ENCODE measurements around the gene STYXL2. TPM values are rescaled to one million over a fixed set of nuclear protein-coding genes. Genes with fewer than 3 reads are reported as not detected.

STYXL2 gene
- total RNA-seq, 1 donor from 2014 or later: not detected

DNA sequence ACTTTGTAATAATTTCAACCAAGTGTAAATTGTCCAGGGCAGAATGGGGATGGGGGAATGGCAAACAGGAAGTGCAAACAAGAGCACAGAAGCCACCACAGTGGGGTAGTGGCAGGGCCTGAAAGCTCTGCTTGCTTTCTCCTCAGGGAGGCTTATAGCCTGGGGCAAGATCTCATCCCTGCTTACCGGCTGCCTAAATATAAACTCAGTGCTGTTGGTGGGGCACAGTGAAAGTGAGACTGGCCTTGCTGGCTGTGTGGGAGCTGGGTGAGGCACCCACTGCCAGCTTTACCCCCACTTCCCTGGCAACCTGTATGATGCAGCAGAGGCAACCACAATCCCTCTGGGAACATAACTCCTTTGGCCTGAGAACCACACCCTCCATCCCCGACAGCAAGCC, 15.2 kb downstream of the STYXL2 start:
- no peak overlapping the region for H3K27ac Mint-ChIP-seq

DNA sequence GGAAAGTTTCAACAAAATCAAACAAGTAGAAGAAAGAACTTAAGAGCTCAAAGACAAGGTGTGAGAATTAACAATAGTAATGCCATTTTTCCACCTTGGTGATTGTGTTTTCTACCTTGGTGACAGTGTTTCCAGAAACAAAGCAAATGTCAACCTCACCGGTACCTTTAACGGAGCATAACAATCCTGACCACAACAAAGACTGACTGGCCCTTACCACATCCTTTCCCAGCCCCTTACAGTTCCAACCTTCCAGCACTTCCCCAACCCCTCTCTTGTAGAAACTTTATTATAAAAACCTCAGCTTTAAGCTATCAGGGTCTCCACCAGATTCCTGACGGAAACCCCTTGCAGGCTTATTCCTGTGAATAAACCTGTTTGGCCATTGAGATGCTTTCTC, 16.7 kb downstream of the STYXL2 start:
- no peak overlapping the region for H3K4me3 Mint-ChIP-seq
- DNase-seq (ENCODE audit: extremely low spot score, unreplicated experiment): no peak
- TF ChIP-seq, protein P1, sequence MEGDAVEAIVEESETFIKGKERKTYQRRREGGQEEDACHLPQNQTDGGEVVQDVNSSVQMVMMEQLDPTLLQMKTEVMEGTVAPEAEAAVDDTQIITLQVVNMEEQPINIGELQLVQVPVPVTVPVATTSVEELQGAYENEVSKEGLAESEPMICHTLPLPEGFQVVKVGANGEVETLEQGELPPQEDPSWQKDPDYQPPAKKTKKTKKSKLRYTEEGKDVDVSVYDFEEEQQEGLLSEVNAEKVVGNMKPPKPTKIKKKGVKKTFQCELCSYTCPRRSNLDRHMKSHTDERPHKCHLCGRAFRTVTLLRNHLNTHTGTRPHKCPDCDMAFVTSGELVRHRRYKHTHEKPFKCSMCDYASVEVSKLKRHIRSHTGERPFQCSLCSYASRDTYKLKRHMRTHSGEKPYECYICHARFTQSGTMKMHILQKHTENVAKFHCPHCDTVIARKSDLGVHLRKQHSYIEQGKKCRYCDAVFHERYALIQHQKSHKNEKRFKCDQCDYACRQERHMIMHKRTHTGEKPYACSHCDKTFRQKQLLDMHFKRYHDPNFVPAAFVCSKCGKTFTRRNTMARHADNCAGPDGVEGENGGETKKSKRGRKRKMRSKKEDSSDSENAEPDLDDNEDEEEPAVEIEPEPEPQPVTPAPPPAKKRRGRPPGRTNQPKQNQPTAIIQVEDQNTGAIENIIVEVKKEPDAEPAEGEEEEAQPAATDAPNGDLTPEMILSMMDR (conservative IDR thresholded peaks at IDR 0.05): no peak
- H3K27me3 Mint-ChIP-seq: peaks cover 20% of the 10 kb centered on the region
- no peaks in the 10 kb centered on the region for H3K36me3 Mint-ChIP-seq
- H3K4me1 Mint-ChIP-seq (ENCODE audit: unreplicated experiment): peaks cover 15% of the 10 kb centered on the region
- H3K9me3 Mint-ChIP-seq: peaks cover 5% of the 10 kb centered on the region
- no peak overlapping the region for H3K27ac Mint-ChIP-seq

More for the DNA sequence above, 15.2 kb downstream of the STYXL2 start:
- TF ChIP-seq, protein P1 (conservative IDR thresholded peaks at IDR 0.05): no peak
- no peak for DNase-seq (ENCODE audit: extremely low spot score, unreplicated experiment)
- peaks cover 5% of the 10 kb centered on the region for H3K9me3 Mint-ChIP-seq
- no peak overlapping the region for H3K4me3 Mint-ChIP-seq
- peaks cover 6% of the 10 kb centered on the region for H3K27me3 Mint-ChIP-seq
- H3K36me3 Mint-ChIP-seq: no peaks in the 10 kb centered on the region
- H3K4me1 Mint-ChIP-seq (ENCODE audit: unreplicated experiment): peaks cover 23% of the 10 kb centered on the region

DNA sequence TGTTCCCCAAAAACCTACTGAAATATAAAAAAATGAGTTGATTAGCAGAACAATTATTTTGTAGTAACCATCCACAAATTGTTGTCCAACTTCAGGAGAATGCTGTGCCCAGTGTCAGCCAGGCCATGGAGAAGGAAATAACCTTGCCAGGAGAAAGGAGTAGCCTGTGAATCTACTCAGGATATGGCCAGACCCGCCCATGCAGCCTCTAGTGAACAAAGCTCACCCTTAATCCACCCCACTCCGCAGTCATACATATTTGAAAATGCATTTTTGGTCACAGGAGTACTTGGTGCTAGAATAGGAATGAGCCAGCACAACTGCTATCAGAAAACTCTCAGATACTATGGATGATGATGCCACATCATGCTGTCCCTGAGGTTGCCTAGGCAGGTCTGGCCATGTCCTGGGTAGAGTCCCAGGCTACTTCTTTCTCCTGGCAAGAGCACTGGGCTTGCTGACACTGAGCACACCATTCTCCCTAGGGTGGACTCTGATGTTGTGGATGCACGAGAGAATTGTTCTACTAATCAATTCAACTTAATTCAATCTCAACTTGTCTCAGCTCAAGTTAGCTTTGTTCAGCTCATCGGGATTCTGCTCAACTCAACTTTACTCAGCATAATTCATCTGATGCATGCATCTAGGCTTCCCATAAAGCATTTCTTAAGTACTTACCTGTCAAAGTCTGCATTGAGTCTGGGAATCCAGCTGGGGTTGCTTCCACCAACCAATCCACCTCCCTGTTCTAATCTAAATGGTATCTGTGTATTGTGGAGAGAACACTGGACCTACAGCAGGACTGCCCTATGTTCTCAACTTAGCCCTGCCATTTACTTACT, 18.2 kb downstream of the STYXL2 start:
- peaks cover 20% of the 10 kb centered on the region for H3K27me3 Mint-ChIP-seq
- peaks cover 5% of the 10 kb centered on the region for H3K9me3 Mint-ChIP-seq
- no peak for DNase-seq (ENCODE audit: extremely low spot score, unreplicated experiment)
- H3K4me3 Mint-ChIP-seq: no peak overlapping the region
- H3K27ac Mint-ChIP-seq: no peak overlapping the region
- TF ChIP-seq, protein P1 (conservative IDR thresholded peaks at IDR 0.05): no peak
- H3K4me1 Mint-ChIP-seq (ENCODE audit: unreplicated experiment): peaks cover 10% of the 10 kb centered on the region
- H3K36me3 Mint-ChIP-seq: no peaks in the 10 kb centered on the region

DNA sequence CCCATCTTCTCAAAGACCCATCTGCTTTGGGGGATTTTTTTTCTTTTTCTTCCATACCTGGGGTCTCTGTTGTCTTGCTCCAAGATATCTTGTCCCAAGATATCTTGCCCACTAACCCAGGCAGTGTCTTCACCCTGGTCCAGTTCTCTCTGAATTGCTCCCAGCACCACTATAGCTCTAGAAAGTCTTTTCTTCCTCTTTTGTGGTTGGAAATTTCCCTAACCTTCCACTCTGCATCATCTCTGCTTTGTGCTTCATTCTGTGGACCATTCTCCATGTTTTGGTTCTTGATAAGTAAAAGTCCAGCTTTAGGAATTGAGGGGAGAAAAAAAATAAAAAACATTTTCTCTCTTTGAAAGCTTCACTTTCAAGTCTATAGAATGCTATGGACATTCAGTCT, 20.9 kb downstream of the STYXL2 start:
- H3K4me3 Mint-ChIP-seq: no peak overlapping the region

DNA sequence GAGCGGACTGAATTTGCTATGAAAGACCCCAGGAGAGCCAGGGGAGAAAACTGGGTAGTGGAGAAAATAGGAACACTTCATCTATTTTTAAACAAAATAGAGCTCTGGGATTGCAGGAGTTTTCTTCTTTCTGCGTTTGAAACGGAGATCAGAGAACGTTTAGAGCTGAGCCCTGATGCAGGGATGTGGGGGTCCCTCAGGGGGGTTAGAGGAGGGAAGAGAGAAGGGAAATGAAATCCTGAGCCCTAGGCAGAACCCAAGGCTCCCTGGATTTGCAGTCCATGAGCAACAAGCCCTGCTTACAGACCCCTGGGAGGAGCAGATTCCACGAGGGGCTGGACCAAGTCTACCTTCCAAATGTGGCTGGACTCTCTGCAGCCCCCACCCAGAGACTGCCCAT, 21.8 kb downstream of the STYXL2 start:
- no peaks in the 10 kb centered on the region for H3K36me3 Mint-ChIP-seq

More for the DNA sequence above, 20.9 kb downstream of the STYXL2 start:
- H3K36me3 Mint-ChIP-seq: no peaks in the 10 kb centered on the region
- peaks cover 5% of the 10 kb centered on the region for H3K9me3 Mint-ChIP-seq
- TF ChIP-seq, protein P1 (conservative IDR thresholded peaks at IDR 0.05): no peak
- no peak for DNase-seq (ENCODE audit: extremely low spot score, unreplicated experiment)
- H3K4me1 Mint-ChIP-seq (ENCODE audit: unreplicated experiment): peaks cover 8% of the 10 kb centered on the region
- no peak overlapping the region for H3K27ac Mint-ChIP-seq
- H3K27me3 Mint-ChIP-seq: peaks cover 25% of the 10 kb centered on the region

More for the DNA sequence above, 21.8 kb downstream of the STYXL2 start:
- no peak overlapping the region for H3K27ac Mint-ChIP-seq
- H3K9me3 Mint-ChIP-seq: no peaks in the 10 kb centered on the region
- no peak for DNase-seq (ENCODE audit: extremely low spot score, unreplicated experiment)
- peaks cover 11% of the 10 kb centered on the region for H3K4me1 Mint-ChIP-seq (ENCODE audit: unreplicated experiment)
- TF ChIP-seq, protein P1 (conservative IDR thresholded peaks at IDR 0.05): no peak
- no peak overlapping the region for H3K4me3 Mint-ChIP-seq
- peaks cover 24% of the 10 kb centered on the region for H3K27me3 Mint-ChIP-seq

Data from type B pancreatic cell (in vitro differentiated cells).